Sigmoid colon (tissue), 4 donors: Measurements from ENCODE around the gene CFP.

Experiments
- EP300 ChIP-seq, 4 donors: sonication (generic); formaldehyde crosslinking; IDR thresholded peaks; one replicate each; pipeline ENCODE4 v1.6.1; 2017; ENCODE audit warnings: antibody characterized with exemption in 4 of 4
- POLR2A ChIP-seq, 2 donors: fragments of 450-650 bp; IDR thresholded peaks; one replicate each; pipeline ENCODE4 v1.6.1; 2016; ENCODE audit warnings: antibody characterized with exemption in 2 of 2, mild to moderate bottlenecking in 2 of 2, moderate library complexity in 2 of 2
- POLR2AphosphoS5 ChIP-seq, 4 donors: sonication (generic); formaldehyde crosslinking; IDR thresholded peaks; one replicate each; pipeline ENCODE4 v1.6.1; 2017; ENCODE audit warnings: antibody characterized with exemption in 4 of 4
- TF ChIP-seq, protein P1 (sequence below), 4 experiments: fragments of 450-650 bp in 3 of 4; fragments of 200-600 bp in 1 of 4; IDR thresholded peaks; one replicate each; pipeline ENCODE4 v1.5.1; 2016 to 2019; ENCODE audit warnings: antibody characterized with exemption in 4 of 4, mild to moderate bottlenecking in 3 of 4, moderate library complexity in 2 of 4

DNA sequence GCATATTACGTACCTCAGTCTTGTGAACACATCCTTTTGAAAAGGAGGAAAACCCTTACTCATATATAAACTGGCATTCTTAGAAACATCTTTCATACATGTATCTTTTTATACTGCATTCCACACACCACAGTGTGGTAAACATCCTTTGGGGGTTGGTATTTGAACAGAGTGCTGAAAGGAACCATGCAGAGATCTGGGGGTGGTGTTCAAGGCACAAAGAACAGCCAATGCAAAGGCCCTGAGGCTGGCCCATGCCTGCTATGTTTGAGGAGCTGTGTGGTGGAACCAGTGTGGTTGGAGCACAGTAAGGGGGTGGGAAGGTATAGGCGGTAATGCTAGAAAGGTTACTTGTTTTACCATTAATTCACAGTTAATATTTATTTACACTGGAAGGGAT lies 18.6 kb upstream of the CFP start:
- no peak for TF ChIP-seq POLR2A (IDR thresholded peaks at IDR 0.05)
- TF ChIP-seq, protein P1, sequence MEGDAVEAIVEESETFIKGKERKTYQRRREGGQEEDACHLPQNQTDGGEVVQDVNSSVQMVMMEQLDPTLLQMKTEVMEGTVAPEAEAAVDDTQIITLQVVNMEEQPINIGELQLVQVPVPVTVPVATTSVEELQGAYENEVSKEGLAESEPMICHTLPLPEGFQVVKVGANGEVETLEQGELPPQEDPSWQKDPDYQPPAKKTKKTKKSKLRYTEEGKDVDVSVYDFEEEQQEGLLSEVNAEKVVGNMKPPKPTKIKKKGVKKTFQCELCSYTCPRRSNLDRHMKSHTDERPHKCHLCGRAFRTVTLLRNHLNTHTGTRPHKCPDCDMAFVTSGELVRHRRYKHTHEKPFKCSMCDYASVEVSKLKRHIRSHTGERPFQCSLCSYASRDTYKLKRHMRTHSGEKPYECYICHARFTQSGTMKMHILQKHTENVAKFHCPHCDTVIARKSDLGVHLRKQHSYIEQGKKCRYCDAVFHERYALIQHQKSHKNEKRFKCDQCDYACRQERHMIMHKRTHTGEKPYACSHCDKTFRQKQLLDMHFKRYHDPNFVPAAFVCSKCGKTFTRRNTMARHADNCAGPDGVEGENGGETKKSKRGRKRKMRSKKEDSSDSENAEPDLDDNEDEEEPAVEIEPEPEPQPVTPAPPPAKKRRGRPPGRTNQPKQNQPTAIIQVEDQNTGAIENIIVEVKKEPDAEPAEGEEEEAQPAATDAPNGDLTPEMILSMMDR (IDR thresholded peaks at IDR 0.05) = no peak
- no peak for TF ChIP-seq POLR2AphosphoS5 (IDR thresholded peaks at IDR 0.05)
- no peak for TF ChIP-seq EP300 (IDR thresholded peaks at IDR 0.05)
